Endothelial cell of umbilical vein (primary cell): Measurements from ENCODE around the gene CDC23.

ENCODE experiments used
- CTCF ChIP-seq, 2 donors: IDR thresholded peaks; 1 replicate in 1 of 2; 2 replicates in 1 of 2; pipeline ENCODE4 v1.5.1; 2011; ENCODE audit warnings: low read length in 2 of 2, mild to moderate bottlenecking in 2 of 2, moderate library complexity in 2 of 2, control low read depth in 1 of 2, inconsistent platforms in 1 of 2, low read depth in 1 of 2; ENCODE audit not compliant: insufficient read depth in 1 of 2; ENCODE audit errors: extremely low read depth in 1 of 2
- EZH2 ChIP-seq: IDR thresholded peaks from 2 replicates; pipeline ENCODE4 v1.6.1; 2012; ENCODE audit warnings: borderline replicate concordance, low read depth, mild to moderate bottlenecking, moderate library complexity, low read length, inconsistent platforms; ENCODE audit not compliant: severe bottlenecking
- GATA2 ChIP-seq: IDR thresholded peaks from 2 replicates; pipeline ENCODE4 v1.7.0; 2011; ENCODE audit warnings: low read depth, mild to moderate bottlenecking, moderate library complexity, mixed read lengths, low read length; ENCODE audit not compliant: insufficient read length, insufficient read depth
- MYC ChIP-seq: IDR thresholded peaks from one replicate; pipeline ENCODE4 v1.6.1; 2011; ENCODE audit warnings: mild to moderate bottlenecking, low read depth, low read length
- POLR2A ChIP-seq: IDR thresholded peaks from 2 replicates; pipeline ENCODE4 v1.6.1; 2012; ENCODE audit warnings: low read depth, mild to moderate bottlenecking, control low read depth, low read length
- POLR2AphosphoS5 ChIP-seq: IDR thresholded peaks from 2 replicates; pipeline ENCODE4 v1.6.1; 2012; ENCODE audit warnings: low read depth, mild to moderate bottlenecking, control low read depth, low read length, moderate library complexity; ENCODE audit not compliant: insufficient read depth
- TF ChIP-seq, protein P1 (sequence below): IDR thresholded peaks from 2 replicates; pipeline ENCODE4 v1.6.1; 2011; ENCODE audit not compliant: insufficient read depth, insufficient read length

GRCh38 chr5:138188626-138189025, 24.5 kb downstream of the CDC23 start:
- no peak for TF ChIP-seq CTCF (IDR thresholded peaks at IDR 0.05; ENCODE audit: extremely low read depth in 1 of 2, insufficient read depth in 1 of 2, low read depth in 1 of 2, low read length in 2 of 2)
- no peak for TF ChIP-seq POLR2A
- TF ChIP-seq MYC, result no peak
- TF ChIP-seq, protein P1, sequence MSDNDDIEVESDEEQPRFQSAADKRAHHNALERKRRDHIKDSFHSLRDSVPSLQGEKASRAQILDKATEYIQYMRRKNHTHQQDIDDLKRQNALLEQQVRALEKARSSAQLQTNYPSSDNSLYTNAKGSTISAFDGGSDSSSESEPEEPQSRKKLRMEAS, result no peak
- TF ChIP-seq GATA2, result no peak
- no peak for TF ChIP-seq EZH2
- no peak for TF ChIP-seq POLR2AphosphoS5
